Dedifferentiated amniotic fluid mesenchymal stem cell (primary cell): ENCODE results near the gene VWA3B.
A peak's percentile ranks its signal among the peaks of the same experiment; 100 is the strongest.
"Not testable (repeated sequence)": the region's sequence is repeated elsewhere in the genome, so short reads cannot be mapped to it uniquely, and the experiment has no call there.

Source experiments
- DNase-seq: peaks from one replicate; pipeline ENCODE4 v3.0.0-alpha.2; 2016; ENCODE audit errors: extremely low spot score

The VWA3B gene

DNA sequence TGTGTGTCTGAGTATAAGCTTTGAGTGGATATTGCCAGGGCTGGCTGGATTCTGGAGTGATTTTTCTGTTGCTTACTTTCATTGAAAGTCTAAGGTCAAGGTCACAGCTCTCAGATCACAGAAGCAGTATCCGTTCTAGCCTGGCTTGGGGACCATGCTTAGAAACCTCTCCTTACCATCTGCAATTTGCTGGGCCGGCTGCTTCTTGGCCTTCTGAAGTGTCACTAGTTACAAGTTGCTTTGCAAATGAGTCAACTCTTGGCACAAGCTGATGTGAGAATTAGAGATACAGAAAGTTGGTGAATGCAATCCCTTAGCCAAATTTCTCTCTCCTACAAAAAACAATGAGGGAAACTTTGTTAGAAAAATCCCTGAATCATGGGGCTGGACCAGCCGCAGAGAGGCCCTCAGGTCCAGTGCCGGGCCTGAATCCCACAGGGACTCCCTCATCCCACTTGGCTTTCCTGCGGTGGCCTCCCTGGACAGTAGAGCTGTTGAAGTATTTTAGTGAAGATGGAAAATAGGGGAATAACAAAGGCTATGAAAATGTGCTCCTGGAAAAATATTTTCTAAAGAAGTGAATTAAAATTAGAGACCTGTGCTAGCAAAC, 166.6 kb downstream of the VWA3B start:
- no peak for DNase-seq

DNA sequence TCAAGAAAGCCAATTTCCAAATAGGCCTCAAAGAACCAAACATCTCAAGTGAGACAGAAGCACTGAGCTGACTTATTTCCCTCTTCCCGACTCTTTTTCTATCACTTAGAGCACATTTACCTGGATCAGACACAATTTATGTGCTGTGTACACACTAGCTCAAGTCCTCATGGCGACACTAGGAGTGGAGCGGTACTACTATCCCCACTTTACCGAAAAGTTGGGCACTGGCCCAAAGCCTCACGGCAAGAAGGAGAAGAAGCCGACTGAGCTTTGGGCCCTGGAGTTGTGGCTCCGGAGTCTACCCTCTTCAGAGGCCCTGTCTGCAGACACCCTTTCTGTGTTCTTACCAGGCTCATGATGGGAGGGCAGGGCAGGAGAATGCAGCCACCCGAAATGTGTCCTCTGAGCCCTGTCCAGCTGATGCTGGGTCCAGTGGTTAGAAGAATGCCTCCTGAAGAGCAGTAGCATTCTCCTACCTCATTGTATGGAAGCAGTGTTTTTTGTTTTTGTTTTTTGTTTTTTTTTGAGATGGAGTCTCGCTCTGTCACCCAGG, 167.6 kb downstream of the VWA3B start:
- DNase-seq = no peak

DNA sequence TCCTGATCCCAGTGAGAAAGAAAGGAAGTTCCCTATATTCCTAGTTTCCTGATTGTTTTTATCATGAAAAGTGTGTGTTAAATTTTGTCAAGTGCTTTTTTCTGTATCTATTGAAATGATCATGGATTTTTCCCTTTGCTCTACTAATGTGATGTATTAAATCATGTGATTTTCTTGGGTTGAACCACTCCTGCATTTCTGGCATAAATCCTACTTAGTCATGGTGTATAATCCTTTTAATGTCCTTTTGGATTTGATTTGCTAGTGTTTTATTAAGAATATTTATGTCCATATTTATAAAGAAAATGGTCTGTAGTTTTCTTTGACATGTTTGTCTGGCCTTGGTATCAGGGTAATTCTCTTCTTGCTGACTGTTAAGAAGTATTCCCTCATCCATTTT, 171.9 kb downstream of the VWA3B start:
- no peak for DNase-seq

DNA sequence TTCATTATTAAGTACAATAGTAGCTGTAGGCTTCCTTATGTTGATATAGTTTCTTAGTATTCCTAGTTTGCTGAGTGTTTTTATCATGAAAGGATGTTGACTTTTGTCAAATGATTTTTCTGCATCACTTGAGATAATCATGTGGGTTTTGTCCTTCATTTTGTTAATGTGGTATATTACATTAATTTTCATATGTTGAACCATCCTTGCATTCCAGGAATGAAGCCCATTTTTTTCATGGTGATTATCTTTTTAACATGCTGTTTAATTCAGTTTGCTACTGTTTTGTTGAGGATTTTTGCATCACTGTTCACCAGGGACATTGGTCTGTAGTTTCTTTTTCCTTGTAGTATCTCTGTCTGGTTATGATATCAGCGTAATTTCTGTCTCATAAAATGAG, 176.4 kb downstream of the VWA3B start:
- no peak for DNase-seq

DNA sequence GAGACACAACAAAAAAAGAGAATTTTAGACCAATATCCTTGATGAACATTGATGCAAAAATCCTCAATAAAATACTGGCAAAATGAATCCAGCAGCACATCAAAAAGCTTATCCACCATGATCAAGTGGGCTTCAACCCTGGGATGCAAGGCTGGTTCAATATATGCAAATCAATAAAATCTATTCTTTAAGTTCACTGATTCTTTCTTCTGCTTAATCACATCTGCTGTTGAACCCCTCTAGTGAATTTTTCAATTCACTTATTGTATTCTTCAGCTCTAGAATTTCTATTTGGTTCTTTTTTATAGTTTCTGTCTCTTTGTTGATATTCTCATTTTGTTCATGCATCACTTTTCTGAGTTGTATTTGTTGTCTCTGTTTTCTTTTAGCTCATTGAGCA, 181.3 kb downstream of the VWA3B start:
- DNase-seq = not testable (repeated sequence)

DNA sequence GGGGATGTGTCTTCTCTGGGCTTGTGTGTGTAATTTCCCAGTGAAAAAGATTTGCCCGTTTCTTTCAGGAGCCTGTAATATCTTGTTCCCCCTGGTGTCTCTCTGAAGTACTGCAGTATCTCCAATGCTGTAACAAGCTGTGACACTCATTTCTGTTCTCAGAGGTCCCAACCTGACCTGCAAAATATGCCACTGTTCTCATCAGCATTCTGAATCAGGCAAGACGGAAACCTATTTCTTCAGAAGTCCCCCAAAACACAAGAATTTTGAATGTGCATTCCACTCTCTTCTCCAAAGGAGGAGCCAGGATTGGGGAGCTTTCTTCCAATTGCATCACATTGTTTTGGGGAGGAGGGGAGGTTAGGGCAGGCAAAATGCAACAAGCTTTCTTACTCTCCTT, 182.3 kb downstream of the VWA3B start:
- DNase-seq = peak; percentile 63

DNA sequence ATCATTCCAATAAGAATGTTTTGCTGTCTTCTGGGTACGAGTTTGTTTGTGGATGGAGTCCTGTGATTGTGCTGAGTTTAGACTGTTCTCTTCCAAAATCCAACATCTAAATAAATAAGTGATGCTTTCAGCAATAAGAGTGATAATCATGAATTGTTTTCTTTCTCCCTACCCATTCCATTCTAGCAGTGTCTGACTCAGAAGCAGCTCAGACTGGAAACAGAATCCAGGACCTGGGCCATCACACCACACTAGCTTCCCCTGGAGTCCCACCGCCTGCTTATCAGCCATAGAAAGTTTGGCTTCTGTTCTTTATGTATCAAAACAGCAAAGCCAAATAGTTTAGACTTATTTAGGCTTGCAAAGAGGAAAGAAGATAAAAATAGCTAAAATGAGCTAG, 182.9 kb downstream of the VWA3B start:
- no peak for DNase-seq

DNA sequence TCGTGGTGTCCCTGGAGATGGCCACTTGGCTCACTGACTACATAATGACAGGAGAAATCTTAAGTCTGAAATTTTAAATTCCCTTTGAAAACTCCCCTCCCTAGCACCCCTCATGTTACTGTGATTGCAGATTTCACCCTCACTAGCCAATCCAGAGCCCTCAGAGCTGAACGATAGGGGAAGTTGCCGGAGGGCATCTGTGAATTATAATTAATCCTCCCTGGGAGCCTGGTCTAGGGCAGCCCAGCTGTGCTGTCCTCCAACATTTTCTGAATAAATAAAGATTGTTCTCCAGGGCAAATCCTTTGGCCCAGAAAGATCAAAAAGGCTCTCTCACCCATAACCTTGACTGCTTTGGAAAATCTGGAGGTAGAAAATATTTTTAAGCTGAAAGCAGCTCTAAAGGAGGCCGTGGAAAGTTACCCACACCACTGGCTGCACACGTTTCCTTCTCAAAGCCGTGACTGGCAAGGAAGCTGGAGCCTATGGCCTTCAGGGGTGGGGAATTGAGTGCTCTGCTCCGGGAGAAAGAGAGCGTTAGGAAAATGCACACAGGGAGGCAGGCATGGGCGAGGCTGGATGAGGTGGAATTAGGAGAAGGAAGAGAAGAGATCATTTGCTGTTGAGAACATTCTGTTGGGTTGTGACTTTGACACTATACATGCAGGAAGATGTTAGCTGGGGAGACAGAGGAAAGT, 190.3 kb downstream of the VWA3B start:
- DNase-seq = no peak

DNA sequence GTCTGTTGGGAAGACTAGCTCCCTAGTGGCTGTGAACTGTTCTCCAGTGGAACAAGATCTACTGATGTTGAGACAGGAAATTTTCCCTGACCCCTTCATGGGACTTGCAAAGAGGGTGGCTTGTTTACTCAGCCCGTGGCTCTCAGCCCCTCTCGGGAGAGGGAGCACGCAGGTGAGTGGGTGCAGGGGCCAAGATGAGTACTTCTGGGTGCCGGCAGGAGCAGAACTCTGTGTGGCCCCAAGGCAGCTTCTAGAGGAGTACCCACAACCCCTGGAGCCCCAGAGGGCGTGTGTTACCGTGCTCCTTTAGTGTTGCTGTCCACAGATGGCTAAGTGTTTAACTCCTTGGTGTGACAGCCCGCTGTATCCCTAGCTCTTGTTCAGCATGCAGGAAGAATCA, 191.1 kb downstream of the VWA3B start:
- DNase-seq = no peak

DNA sequence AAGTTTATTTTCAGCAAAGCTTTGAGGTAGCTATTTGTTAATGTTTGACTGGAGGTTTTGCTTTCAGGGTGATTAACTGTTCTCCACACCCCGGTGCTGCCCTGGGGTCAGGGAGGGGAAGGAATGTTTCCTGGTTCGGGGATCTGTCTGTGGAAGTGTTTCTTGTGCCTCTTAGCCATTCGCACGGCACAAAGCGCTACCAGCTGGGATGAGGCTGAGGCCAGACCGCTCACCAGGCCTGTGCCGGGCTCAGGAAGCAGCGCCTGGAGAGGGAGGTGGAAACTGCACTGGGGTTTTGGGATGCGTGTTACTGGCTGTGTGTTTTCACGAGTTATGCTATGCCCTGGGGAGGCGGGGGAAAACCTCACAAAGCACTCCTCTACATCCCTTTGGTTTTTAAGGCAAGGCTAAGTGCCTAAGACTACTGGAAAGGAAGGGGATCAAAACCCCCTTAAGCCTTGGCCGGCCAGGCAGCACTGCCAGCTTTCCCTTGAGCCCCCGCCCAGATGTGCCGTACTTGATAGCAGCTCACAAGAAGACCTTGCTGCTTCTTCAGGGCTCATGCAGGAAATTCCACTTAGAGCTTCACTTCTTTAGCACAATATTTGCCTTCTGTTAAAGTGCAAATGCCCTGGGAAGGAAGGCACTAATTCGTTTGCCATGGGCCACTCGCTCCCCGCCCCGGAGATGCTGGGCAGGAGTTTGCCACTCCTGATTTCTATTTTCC, 193.6 kb downstream of the VWA3B start:
- no peak for DNase-seq

DNA sequence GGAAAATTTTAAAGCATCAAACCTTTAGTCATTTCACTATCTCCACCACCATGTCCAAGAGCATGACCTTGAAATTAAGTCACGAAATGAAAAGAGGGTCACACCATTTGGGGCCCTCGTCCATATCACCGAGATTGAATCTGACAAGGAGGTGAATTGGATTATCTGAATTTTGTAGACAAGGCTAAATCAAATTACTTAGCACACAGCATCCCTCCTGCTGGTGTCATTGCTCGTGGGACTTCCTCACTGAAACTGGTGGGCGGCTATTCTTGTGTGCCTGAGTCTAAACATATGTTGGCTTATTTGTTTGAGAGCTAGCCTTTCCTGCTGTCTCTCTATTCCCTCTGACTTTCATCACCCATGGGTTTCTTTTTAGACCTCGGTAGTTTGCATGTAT, 194.6 kb downstream of the VWA3B start:
- DNase-seq = no peak

DNA sequence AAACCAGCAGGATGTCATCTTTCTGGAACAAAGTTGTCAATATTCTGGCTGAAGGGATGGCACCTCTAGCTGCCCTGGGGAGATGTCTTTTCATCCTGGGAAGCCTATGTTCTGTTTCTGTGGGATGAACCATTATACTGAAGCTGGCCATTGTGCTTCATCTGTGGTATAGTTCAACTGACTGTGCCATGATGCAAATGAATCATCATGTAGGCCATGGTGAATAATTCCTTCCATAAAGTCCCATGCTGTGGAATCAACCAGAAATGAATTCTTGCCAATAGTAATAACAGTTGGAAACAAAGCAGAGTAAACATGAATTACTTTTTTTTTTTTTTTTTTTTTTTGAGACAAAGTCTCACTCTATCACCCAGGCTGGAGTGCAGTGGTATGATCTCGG, 195.1 kb downstream of the VWA3B start:
- no peak for DNase-seq

DNA sequence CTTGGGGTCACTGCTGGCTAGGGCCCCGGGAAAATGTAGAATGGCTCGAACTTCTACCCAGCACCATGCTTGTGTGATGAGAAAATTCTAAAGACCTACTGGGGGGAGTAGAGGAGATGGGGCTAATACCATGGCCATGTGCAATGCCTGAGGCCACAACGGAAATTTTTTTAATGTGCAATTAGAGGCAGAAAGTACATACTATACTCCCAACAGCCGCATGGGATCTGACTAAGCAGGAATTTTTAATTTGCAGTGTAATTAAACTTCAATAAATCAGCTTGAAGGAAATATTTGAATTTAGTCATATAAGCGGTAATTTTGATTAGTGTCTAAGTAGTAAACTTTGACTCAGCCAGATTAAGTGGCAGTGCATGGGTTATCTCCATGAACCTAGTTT, 206.1 kb downstream of the VWA3B start:
- no peak for DNase-seq

DNA sequence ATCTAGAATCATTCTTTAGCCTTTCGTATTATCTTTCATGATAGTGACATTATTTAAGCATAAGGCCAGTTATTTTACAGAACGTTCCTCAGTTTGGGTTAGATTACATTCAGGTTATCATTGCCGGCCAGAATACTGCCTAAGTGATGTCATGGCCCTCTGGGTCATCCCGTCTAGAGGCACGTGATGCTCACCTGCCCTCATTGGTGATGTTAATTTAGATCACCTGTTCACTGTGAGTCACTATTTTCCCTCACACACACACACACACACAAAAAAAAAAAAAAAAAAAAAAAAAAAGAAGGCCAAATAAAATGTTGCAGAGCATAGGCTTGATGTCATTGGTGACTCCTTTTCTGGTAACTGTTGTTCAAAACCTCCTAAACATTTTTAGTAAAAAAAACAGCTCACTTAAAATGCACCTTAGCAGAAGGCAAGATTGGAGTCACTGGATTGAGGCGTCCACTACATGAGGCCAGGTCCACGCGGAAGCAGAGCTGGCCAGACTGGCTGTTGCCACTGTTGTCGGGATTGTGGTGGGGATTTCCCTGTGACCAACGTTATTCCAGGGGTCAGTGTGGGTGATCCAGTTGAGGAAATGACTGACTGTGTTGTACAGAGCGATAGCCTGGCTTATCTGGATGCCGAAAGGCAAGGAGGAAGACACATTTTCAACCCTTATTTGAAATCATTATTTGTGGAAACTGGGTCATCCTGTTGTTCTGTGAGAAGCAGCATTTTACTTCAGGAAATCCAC, 207.1 kb downstream of the VWA3B start:
- DNase-seq = no peak

DNA sequence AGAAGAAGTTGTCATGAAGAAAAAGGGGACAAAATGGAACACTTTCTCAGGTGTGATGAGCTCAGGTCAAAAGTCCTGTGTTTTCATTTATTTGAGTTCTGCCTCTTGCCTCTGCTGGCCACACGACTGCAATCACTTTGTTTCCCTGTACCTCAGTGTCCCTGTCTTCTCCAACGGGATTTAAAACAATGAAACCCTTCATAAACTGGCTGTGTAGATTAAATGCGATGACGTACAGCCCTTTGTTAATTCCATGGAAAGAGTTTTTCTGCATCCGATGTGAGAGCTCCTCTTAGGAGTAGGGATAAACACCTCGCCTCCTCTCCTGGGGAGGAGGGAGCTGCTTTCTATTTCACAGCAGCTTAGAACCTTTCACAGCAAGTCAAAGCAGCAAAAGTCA, 207.7 kb downstream of the VWA3B start:
- DNase-seq = no peak

DNA sequence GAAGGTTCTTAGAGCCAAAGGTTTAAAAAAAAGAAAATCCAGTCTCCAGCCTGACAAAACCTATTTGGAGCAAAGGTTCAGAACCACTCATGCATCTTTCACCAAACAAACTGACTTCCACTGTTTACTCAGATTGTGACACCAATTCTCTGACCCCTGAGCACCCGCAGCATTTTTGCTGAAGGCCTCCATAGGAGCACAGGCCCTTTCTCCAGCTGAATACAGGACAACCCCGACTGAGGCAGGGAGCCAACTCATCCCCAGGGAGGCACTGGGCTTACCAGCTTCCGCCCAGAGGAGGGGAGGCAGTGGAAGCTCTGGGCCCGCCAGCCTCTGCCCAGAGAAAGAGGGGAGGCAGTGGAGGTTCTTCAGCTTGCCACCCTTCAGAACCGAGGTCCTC, 208.3 kb downstream of the VWA3B start:
- no peak for DNase-seq

DNA sequence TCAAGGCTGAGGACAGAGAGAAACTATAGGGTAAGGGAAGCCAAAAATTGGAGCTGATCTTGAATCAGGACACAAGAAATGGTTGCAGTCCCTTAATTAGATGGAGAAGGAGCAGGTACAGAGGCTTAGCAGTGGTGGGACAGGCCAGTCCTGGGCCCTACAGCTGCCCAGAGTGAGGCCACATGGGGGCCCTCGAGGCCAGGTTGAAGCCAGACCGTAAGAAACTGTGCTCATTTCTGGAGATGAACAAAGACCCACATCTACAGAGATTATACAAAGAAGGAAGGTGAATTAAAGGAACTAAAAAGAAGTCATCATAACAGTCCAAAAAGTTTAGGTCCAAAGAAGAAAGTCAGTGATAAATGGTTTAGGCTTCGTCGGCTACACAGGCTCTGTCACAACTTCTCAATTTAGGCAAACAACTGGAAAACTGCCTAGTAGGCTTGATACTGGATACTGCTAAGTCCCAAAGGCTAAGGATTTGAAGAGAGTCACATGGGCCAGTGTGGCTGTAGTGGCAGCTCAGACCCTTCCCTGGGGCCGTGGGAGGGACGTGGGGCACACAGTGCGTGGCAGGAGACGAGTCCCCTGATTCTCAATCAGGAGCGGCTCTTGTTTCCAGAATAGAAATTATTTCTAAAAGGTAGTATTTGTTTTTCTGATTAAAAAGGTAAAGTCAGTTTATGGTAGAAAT, 208.9 kb downstream of the VWA3B start:
- DNase-seq = no peak

DNA sequence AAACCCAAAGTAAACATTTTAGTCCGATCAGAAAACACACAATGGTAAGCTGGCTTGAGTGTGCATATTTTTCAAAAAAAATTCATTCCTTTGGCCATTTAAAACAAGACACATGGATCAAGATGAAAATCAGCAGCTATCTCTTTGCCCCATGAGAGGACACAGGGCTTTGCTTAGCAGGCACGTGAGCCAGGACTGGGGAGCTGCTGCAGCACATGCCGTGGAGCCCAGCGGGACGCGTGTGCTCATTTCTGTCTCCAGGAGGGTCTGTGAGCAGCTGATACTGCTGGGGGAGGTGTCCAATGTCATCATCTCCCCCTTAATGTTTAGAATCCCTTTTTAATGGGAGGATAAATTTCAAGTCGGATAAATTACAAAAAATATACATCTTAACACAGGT, 209.5 kb downstream of the VWA3B start:
- no peak for DNase-seq

DNA sequence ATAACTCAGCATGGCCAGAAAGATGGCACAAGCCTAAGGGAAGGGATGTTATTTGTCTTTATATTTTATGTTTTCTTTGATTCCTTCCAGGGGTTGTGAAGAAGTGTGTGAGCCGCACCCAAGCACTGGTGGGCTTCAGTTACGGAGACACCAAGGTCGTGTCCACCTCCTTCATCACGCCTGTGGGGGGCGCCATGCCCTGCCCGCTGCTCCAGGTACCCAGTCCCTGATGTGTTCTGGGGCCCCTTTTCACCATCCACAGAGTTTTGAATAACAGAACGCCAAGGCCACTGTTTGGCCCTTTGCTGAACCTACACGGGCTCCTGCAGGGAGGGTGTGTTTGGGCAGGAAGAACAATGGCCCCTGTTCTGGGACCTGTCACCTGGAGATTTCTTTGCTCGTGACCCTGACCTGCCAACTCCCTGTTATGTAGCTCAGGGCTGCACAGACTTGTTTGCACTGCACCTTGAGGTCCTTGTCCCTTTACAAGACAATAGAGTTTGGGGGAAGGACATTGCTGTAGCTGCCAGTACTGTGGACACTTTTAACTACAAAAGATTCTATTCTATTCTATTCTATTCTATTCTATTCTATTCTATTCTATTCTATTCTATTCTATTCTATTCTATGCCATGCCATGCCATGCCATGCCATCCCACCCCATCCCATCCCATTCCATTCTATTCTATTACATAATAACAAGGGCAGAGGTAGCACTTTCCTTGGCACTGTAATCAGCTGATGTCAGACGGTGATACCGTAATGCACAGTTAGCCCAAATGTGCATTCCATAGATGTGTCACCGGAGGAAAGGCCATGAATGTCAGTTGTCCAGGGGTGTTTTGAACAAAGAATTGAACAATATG, 211.1 kb downstream of the VWA3B start:
- no peak for DNase-seq

DNA sequence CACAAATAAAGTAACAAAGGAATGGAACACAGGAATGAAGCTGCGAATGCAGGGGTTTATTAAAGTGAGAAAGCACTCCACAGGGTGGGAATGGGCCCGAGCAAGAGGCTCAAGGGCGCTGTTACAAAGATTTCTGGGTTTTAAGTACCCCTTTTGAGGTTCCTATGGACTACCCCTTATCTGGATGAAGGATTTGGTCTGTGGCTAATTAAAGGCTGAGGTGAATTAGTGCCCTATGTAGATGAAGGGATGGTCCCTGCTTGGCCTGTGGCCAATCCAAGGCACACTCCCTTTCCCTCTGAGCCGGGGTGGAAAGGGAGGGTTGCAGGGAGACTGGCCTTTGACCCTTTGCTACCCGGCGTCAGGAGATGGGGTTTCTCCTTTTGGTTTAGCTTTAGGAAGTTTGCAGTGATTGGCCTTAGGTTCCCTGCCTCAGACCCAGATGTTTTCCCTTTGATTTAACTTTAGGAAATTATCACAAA, 211.8 kb downstream of the VWA3B start:
- no peak for DNase-seq
